NCI-H226 (cell line): ENCODE measurements around the gene TCF21.
"Not testable (repeated sequence)": the region's sequence is repeated elsewhere in the genome, so short reads cannot be mapped to it uniquely, and the experiment has no call there.

Source experiments
- DNase-seq: peaks from one replicate; pipeline ENCODE4 v3.0.0-alpha.2; 2015

TCF21 gene

DNA sequence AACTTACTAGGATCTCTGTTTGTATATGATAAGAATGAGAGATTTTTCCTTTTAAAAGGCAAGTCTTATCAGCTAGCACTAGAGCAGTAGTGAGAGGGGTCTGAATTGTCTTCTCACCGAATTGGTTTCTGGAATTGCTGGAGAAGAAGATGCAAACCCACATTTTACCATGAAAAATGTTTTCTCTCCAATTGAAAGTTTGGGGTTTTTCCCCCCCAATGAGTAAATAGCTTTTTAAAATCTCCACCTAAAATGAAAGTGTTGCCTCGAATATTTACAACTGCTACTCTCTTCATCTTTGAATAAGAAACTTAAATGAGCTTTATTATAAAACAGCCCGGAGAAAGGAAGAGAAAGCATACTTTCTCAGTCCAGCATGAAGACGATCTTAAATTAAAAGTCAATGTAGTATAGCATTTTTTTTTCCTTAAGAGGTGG is 1.8 kb downstream of the TCF21 start:
- DNase-seq, result no peak

DNA sequence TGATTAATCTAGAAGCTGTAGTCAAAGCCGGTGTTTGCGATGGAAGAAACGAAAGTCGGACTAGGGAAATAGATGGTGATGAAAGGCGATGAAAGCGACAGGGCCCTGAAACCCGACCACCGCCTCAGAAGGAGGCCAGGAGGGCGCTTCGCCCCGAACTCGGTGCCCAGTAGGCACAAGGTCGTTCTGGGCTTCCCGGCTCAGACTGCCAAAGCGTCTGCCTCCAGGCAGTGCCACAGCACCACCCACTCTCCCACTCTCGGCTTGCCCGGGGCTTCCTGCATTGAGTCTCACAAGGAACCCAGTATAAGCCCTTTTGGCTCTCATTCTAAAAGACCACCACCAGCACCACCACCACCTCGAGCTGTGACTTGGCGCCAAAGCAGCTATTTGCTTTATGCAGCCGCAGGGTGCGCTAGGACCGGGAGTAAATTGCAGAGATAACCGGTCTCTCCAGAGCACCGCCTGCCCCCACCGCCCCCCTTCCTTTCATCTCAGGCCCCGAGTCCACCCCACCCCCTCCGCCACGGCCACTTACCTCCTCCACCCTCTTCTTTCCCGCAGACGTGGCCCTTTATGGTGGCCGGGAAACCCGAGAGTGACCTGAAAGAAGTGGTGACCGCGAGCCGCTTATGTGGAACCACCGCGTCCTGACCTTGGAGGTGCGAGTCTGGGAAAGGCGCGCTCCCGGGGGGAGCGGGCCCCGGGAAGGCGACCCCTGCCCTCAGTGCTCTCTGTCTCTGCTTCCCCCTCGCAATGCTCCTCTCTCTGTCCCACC is 2.4 kb downstream of the TCF21 start:
- DNase-seq, result no peak

DNA sequence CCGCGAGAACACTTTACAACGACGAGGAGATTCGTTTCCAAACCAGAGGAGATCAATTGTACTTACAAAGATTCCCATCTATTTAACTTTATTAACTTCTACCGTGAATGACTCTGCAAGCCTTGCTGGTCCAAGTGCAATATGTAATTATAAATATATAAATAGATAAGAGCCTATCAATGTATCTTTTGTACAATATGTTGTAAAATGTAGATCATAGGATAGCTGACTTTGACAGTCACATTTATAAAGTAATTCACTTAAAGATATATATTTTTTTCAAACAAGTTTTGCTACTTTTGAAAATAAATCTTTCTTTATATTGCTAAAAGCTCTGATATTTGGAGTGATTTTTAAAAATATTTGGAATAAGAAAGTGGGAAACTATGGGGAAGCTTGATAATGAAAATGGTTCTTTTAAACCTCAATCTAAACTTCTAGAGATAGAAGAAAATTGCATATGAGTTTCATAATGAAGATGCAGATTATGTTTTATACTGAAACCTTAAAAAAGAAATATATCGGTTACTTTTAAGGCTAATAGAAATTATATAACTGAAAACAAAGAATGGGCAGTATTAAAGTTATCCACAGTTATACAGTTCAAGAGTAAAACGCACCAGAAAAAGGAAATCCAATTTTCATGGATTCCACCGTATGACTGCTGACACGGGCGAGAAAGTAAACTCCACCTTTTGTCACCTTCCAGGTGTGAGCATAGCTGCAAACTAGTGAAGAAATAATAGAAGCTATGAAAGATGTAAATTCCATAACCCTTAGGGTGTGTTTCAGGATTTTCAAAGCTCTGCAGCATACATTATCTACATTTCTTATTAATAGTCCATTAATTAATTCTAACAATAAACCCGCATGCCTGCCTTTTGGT is 3.3 kb downstream of the TCF21 start:
- DNase-seq, result no peak

GRCh38 chr6:133892813-133893691 is 4.1 kb downstream of the TCF21 start:
- no peak for DNase-seq

- no peak for DNase-seq
Observed at GRCh38 chr6:133893946-133894345, 5.0 kb downstream of the TCF21 start.

DNA sequence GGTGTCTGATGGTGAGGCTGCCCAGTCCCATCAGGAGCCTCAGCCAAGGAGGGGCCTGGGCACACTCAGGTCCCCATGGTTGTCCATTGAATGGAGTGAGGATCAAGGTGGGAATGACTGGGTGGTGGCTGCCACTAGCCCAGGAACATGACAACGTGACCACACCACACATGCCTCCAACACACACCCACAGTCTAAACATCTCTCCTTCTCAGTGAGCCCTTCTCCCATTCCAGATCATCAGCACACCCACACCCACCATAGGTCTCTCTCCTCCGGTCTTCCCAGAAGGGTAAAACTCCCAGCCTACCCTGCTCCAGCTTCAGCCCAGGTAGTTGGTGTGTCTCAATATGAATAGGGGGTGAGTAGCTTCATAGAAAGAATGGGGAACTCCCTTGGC is 5.5 kb downstream of the TCF21 start:
- DNase-seq, result no peak

DNA sequence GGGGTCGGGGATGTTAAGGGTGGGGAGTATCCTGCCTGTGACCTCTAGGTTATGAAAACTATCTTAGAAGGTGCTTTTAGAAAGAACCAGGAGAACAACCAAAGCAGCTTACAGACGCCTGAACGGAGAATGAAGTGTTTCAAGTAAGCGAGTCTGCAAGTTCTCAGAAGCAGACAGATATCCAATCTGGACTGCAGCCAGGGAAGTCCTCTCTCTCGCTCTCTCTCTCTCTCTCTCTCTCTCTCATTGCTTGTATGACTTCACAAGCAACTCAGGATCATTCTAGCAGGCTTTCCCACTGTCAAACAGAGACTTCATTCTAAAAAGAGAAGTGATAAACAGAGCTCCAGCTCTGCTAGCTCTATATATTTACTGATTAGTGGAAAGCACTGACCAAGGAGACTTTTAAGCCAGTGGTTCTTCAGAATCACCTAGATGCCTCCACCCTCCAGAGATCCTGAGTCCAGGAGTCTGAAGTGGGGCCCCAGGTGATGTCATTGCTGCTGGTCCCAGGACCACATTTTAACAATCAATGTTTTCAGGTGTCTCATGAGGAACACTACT is 6.0 kb downstream of the TCF21 start:
- no peak for DNase-seq

DNA sequence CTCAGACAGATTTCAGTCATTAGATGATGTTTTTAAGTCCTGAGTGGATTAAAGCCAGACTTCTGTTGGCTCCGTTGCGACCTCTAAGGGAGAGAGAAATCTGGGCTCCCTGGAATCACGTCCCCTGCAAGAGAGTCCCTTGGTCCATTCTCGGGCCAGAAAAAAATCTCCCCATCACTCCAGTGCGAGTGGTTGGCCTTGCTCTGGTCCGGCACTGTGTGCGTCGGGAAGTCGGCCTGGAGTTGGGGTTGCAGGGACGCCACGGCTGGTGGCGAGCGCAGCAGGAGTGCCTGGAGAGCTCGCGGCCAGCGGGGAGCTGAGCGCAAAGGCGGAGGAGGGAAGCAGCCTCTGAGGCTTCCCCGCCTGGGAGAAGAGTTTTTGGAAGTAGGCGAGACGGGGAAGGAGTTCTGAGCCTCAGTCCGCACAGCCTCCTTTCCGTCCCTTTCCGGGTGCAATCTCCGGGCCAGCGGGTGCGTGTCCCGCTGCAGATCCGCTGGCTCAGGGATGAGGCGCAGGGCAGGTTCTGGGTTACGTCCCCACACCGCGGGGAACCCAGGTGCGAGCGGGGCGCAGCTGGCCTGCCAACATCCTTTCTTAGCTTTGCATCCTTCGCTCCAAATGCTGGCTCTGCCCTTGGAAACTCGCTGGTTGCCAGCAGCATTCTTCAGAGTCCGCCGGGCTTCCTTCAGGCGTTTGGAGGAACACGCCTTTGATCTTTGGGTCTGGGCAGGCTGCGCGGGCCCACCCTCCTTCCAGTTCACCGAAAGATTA is 6.8 kb downstream of the TCF21 start:
- no peak for DNase-seq

DNA sequence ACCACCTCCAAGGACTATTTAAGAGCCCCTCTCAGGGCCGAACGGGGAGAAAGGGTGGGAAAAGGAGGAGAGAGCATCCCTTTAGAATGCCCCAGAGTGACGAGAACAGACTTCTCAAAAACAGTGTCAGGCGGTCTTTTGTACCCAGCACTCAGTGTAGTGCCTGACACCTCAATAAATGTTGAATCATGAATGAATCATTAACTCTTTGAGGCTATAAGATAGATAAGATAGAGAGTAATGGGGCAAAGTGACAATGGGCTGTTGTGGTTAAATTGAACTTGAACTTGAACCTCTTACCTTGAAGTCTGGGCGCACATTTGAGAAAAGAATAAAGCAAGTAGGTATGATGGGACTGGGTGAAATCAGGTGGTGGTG is 7.4 kb downstream of the TCF21 start:
- no peak for DNase-seq

DNA sequence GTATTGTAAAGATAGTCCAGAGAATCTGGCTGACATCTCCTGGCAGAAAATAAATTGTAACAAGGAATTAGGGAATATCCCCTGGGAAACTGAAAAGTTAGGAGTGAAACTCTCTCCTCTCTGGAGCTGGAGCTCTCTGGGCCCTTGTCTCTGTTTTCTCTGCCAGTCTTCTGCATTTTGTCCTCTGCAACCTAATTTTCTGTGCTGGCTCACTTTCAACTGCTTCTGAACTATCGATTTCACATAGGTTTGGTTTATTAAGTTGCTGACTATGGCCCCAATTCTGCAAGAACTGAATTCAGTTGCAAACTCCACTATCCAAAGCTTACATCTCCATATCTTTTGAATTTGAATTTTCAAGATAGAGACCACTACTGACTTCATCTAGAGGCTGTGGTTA is 9.3 kb downstream of the TCF21 start:
- no peak for DNase-seq

DNA sequence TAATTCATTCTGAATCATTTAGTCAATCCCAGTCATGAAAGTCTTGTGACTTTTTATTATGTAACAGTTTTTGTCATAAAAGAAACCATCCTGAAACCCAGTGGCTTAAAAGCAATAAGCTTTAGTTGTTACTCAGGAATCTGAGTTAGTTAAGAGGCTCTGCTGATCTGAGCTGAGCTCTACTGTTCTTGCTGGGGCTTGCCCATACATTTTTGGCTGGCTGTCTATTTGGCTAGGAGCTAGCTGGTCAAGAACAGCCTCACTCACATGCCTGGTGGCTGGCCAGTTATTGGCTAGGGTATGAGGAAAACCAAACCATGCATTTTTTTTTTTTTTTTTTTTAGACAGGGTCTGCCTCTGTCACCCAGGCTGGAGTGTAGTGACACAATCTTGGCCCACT is 10.6 kb downstream of the TCF21 start:
- no peak for DNase-seq

DNA sequence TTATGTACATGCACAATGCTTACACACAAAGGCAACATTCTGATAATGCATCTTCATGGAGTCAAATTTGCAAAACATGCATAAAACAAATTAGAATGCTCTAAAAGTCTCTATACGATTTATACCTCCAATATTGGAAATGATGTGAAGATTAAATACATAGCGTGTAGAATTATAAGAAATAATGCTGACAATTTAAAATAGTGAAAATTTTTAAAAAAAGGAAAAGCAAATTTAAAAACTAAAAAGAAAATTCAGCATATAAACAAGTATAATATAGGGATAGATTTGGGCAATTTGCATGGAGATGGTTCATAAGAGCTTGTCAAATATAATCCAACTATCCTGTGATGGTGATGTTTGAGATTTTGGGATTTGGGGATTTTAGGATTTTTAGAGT is 14.9 kb downstream of the TCF21 start:
- no peak for DNase-seq

- DNase-seq, result peak; percentile 11
Observed at GRCh38 chr6:133906050-133906449, 17.1 kb downstream of the TCF21 start.

DNA sequence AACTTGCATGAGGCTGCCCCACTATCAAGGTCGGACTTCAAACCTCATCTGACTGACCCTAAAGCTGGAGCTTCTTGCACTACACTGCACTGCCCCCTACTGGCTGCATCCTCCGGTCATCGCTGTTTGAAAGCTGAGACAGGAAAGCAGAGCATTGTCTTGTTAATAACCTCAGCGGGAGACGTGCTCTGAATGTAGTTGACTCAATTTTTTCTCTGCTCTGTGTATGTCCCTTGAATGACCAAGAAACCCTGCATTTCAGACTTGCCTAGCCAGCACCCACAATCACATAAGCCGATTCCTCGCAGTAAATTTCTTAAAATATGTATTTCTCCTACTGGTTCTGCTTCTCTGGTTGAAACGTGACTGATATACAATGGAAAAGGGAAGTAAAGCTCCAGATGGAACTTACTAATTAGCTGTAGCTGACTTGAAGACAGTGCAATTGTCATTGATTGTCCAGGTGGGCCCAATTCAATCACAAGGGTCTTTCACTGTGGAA is 27.8 kb downstream of the TCF21 start:
- DNase-seq, result peak; percentile 62

GRCh38 chr6:133917781-133918180 is 28.9 kb downstream of the TCF21 start:
- no peak for DNase-seq

GRCh38 chr6:133918208-133918930 is 29.5 kb downstream of the TCF21 start:
- DNase-seq, result peak; percentile 35

- DNase-seq, result no peak
Observed at GRCh38 chr6:133919362-133919761, 30.4 kb downstream of the TCF21 start.

- peak; percentile 56 for DNase-seq
Observed at GRCh38 chr6:133921249-133921859, 32.4 kb downstream of the TCF21 start.

DNA sequence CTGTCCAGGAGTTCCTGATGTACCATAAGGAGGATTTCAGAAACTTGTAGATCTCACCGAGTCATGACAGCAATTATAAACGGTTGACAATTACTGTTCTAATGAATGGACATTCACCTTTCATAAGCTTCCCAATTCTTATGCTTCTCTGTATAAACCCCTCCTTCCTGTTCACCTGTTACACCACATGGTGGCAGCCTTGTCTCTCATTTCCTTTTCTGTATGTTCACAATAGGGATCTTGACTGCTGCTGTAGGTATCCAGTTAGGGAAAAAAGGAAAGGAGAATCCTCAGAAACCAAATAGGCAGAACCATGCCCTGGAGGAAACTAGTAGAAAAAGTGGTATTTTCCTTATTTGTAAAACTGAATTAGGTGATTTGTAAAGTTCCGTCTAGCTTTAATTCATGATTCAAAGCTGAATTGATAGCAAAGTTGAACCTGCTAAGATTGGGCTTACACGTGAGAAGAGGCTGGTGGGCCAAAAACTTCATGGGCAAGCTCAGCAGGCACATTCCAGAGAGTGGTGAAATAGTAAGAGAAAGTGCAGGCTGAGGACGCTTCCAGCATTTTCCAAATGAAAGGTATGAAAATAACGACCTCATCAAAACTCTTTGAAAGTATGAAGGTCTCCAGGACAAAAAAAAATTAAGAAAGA is 35.2 kb downstream of the TCF21 start:
- DNase-seq, result peak; percentile 40

- not testable (repeated sequence) for DNase-seq
Observed at GRCh38 chr6:133931221-133931620, 42.3 kb downstream of the TCF21 start.
